GM21381 (cell line): ENCODE results near the gene ZNF423.
A peak's percentile ranks its signal among the peaks of the same experiment; 100 is the strongest.

Experiments
- ATAC-seq: cut with Tn5 transposase; IDR thresholded peaks from one replicate; pipeline ENCODE4 v1.9.1; 2021; ENCODE audit warnings: mild to moderate bottlenecking, moderate library complexity; ENCODE audit not compliant: unreplicated experiment

ZNF423 gene

DNA sequence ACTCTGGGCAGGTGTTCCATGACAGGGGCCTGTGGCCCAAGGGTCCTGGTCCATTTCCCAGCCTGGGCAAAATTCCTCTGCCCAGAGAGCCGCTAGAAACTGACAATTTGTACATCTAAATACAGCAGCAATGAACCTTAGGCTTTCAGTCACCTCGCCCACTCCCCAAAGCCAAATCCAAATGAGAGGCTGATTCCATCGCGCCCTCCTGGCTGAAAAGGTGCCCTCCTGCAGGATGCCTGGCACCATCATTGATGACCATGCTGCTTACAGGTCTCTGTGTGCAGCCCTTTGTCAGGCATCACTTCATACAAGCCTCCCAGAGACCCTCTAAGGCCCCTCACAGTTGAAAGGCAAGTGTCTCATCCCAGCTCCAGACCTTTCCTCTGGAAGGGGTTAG is 367.6 kb downstream of the ZNF423 start:
- ATAC-seq: no peak

GRCh38 chr16:49487746-49488145 is 368.2 kb downstream of the ZNF423 start:
- ATAC-seq: no peak

DNA sequence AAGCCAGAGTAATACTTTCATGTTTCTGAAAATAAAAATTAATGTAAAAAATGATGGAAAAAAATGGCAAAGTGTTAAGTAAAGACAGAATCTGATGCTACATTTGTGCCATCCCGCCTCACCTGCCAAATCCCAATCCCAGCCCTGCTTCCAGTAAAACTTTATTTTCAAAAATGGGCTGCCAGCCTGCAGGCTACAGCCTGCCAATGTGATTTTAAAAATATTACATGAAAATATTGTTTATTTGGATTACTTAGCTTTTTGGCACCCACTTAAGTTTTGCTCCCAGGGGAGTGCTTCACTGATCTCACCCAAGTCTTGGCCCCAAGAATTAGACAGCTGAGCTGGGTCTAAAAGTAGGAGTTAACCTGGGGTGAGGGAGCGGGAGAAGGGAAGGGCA is 369.5 kb downstream of the ZNF423 start:
- ATAC-seq: no peak

DNA sequence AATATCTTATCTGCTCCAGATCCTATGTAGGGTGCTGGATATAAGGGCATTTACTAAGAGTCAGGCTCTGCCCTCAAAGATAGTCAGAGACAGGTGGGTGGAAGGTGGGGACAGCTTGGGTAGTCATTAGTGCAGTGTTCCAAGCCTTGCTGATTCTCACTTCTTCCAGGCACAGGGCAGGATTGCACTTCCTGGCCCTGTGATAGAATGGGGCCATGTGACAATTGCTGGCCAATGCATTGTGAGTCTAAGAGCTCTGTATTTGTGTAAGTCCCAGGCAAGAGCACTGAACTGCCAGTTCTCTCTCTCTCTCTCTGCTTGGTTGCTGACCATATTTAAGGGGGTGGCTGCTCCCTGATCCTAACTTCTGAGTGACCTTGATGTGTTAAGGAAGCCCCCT is 370.2 kb downstream of the ZNF423 start:
- no peak for ATAC-seq

DNA sequence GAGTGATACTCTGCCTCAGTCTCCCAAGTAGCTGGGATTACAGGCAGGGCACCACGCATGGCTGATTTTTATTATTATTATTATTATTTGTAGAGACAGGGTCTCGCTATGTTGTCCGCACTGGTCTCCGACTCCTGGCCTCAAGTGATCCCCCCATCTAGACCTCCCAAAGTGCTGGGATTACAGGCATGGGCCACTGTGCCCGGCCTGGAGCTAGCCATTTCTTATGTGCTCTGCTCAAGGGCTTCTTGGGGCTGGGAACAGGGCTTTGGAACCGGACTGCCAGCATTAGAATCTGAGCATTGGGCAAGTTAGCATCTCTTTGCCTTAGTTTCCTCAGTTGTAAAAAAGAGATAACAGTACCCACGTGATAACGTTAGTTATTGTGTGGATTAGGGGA is 371.0 kb downstream of the ZNF423 start:
- no peak for ATAC-seq

GRCh38 chr16:49484451-49484849 is 371.5 kb downstream of the ZNF423 start:
- ATAC-seq: peak; percentile 84

DNA sequence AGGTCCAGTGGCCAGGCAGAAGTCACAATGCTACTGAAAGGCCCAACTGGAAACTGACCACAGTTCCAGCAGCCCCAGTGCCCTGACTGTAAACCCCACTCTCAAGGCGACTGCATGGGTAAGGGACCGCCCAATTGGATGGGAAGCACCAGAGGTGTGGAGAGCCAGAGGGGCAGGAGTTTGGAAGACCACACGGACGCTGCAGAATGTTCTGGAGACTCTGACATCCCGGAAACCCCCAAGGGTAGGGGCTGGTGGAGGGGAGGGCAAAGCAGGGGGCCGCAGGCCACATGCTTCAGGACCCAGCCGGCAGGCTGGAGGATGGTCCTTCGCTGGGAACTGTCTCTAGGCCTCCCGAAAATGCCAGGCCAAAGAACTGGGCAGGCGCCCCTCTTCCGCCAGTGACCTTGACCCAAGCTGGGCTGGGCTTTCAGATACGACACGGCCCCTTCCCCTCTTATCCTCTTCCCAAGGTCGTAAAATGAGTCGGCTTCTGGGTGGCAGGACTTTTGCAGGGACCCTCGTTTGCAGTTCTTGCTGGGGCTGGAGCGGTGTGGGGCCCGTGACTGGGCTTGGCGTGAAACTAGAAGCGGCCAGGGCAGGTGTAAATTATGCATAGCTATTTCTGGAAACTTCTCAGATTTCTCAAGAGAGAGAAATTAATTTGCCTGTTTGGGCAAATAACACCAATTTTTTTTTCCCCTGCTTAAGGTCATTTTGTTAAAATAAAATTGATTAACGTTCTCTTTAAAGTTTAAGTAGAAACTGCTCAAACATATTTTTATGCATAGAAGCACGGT is 372.1 kb downstream of the ZNF423 start:
- peak; percentile 13 for ATAC-seq

DNA sequence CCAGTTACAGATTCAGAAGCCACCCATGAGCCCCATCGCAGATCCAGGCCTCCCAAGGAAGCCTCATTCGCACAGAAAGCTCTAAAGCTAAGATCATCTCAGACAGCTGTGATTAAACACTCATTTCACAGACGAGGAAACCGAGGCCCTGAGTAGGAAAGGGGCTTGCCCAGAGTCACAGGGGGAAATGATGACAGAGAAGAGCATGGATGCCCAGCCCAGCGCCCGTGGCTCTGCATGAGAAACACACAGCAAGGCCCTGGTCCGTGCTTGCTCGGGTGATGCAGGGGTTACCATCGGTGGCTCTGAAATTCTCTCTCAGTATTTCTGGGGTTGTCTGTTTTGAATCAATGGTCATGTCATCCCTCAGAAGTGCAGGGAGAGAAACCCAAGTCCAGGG is 372.7 kb downstream of the ZNF423 start:
- no peak for ATAC-seq

GRCh38 chr16:49482690-49483089 is 373.2 kb downstream of the ZNF423 start:
- no peak for ATAC-seq

DNA sequence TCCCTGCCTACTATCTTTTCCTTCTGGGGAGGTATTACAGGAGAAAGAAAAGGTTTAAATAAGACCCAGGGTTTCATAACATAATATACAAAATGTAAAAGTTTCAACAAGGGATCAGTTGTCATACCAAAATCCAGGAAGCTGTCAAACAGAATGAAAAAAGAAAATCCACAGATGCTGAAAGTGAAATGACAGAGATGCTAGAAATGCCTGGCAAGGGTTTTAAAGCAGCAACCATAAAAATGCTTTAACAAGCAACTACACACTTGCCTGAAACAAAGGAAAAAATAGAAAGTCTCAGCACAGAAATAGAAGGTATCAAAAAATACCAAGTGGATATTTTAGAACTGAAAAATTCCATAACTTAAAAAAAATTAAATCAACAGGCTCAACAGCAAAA is 377.3 kb downstream of the ZNF423 start:
- ATAC-seq: no peak

DNA sequence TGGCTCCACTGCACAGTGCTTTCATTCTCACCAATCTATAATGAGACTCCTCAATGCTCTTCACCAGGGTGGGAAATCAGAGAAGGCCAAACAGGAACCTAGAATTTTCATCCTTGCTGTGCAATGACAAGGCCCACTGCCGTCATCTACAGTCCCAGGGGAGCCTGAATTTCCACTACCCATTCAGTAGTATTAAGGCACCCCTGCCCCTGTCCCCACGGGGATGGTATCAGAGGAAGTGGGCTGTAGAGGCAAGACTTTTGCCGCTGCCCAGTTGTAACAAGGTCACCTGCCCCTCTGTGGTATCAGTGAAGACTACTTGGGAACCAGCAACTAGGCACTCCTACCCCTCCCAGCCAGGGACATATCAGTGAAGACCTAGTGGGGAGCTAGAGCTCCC is 377.8 kb downstream of the ZNF423 start:
- ATAC-seq: no peak

DNA sequence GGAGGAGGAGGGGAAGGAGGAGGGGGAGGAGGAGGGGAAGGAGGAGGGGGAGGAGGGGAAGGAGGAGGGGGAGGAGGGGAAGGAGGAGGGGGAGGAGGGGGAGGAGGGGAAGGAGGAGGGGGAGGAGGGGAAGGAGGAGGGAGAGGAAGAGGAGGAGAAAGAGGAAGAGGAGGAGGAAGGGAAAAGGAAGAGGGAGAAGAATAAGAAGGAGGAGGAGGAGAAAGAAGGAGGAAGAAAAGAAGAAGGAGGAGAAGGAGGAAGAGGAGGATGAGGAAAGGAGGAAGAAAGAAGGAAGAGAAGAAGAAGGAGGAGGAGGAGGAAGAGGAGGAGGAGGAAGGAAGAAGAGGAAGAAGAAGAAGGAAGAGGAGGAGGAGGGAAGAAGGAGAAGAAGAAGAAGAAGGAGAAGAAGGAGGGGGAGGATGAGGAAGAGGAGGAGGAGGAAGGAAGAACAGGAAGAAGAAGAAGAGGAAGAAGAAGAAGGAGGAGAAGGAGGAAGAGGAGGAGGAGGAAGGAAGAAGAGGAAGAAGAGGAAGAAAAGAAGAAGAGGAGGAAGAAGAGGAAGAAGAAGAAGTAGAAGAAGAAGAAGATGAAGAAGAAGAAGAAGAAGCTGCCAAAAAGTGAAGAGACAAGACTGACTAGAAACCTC is 378.5 kb downstream of the ZNF423 start:
- ATAC-seq: no peak

- no peak for ATAC-seq
These were observed 381.2 kb downstream of the ZNF423 start for GRCh38 chr16:49474741-49475140.

GRCh38 chr16:49473773-49474172 is 382.1 kb downstream of the ZNF423 start:
- ATAC-seq: no peak

DNA sequence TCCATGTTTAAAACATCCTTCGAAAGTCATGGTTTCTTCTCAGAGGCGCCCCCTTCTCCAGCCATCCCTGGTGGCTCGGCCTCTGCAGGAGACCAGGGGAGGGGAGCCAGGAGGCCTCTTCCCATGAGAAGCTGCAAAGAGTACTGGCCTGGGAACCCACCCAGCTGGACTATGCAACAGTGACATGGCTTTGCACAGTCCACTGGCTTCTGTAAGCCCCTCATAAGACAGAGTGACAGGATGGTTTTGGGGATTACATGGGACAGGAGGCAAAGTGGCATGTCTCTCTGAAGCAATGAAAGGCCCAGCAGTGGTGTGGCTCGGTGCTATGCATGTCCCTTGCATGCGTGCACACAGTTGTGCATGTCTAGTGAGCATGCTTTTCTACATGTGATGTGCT is 382.8 kb downstream of the ZNF423 start:
- no peak for ATAC-seq

GRCh38 chr16:49472598-49472997 is 383.3 kb downstream of the ZNF423 start:
- no peak for ATAC-seq

DNA sequence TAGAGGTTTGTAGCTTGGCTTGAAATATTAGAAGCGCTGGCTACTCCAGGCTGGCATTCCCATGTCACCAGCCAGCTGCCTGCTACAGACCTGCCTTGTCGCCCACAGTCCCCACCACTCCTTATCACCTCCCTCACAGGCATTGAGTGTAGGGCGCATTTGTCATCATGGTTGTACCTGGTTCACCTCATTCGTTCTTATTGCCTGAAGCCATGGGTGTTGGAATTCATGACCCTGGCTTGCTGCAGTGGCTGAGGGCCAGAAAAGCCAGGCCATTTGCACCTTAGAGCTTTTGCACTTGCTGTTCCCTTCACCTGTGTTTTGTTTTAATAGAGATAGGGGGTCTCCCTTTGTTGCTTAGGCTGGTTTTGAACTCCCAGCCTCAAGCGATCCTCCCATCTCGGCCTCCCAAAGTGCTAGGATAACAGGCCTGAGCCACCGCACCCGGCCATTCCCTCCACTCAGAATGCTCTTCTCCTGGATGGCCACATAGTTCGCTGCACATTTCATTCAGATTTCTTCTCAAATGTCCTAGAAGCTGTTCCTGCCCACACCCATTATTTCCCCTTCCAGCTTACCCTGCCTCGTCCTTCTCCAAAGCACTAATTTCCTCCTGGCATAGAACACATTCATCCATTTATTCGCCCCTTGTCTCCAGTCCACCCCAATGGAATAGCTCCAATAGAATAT is 384.7 kb downstream of the ZNF423 start:
- ATAC-seq: no peak

DNA sequence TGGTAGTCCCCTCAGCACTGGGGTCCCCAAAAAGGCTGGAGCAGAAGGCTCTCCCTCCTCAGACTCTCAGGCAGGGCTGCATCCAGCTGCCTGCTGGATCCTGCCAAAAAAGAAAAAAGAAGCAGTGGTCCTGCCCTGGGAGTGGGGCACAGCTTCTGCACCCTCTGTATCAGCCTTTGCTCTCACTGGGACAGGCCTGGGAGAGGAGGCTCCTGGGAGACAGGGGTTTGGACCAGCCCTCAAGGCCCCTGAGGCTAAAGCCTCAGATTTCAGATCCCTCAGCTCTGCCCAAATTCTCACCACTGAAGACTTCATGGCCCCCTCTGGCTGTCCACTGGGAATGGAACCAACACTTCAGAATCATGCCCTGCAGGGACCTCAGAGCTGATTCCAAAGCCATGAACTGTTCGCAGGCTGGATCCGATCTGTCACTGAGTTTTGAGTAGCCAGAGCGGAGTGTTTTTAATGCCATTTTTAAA is 385.4 kb downstream of the ZNF423 start:
- no peak for ATAC-seq

GRCh38 chr16:49469930-49470451 is 385.9 kb downstream of the ZNF423 start:
- ATAC-seq: no peak

DNA sequence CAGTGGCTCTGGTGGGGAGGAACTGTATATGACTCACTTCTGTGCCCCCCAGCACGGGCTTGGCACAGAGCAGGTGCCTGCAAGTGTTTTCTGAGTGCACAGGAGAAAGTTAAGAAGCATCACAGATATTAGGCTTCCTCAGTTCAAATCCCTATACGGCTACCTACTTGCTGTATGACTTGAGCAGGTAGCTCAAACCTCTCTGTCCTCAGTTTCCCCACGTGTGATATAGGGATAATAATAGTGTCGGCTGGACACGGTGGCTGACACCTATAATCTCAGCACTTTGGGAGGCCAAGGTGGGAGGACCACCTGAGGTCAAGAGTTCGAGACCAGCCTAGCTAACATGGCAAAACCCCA is 386.6 kb downstream of the ZNF423 start:
- ATAC-seq: no peak

GRCh38 chr16:49468611-49469310 is 387.2 kb downstream of the ZNF423 start:
- no peak for ATAC-seq
